ENCODE data around the gene OLIG2. TPM values are rescaled to one million over a fixed set of nuclear protein-coding genes. Genes with fewer than 3 reads are reported as not detected.

OLIG2 gene
- total RNA-seq, 1 experiment from 2014 or later, result 0.79 TPM

DNA sequence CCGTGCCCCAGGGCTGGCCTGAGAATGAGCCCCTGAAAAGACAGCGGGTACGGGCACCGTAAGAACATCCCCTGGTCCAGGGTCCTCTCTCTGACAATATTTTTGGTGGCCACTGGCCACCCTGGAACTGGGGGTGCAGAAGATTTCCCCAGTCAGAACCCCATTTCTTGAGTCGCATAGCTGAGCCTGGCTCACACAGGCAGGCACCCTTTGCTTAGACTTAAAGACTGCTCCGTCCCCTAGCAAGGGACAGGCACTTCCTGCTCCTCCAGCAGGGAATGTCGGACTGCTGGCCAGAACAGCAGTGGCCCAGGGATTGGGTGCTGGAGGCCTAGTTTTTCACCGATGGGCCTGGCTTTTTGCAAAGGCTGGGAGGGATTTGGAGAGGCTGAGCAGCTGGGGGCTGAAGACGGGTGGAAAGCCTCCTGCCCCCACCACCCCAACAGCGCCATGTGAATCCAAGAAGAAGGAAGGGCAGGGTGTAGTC lies 4.3 kb downstream of the OLIG2 start (continued):
- TF ChIP-seq, protein P1, sequence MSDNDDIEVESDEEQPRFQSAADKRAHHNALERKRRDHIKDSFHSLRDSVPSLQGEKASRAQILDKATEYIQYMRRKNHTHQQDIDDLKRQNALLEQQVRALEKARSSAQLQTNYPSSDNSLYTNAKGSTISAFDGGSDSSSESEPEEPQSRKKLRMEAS (CRISPR knock-in tag; IDR thresholded peaks at IDR 0.05), result no peak
- no peak for TF ChIP-seq CREM (CRISPR knock-in tag; IDR thresholded peaks at IDR 0.05)

DNA sequence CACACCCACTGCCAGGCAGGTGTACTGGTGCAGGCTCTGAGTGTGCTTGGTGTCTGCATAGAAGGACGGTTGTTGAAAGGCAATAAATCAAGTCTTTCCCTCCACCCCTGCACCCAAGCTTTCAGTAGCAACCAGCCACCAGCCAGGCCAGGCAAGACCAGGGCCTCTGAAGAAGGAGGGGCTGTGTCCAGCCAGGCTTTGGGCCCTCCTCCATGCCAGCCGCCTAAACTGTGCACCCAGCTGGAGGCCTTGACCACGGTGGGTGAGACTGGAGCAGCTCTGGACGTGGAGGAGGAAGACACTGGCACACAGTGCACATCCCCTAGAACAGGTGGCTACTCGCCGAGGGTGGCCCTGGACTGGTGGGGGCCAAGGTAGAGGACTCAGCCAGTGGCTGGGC lies 4.9 kb downstream of the OLIG2 start:
- peaks cover 60% of the 10 kb centered on the region for H3K4me1 Mint-ChIP-seq
- DNase-seq (ENCODE audit: low spot score), result no peak
- no peak for TF ChIP-seq NR2C2 (CRISPR knock-in tag; IDR thresholded peaks at IDR 0.05)
- no peak for TF ChIP-seq NR1H2 (CRISPR knock-in tag; IDR thresholded peaks at IDR 0.05)
- TF ChIP-seq, protein P2, sequence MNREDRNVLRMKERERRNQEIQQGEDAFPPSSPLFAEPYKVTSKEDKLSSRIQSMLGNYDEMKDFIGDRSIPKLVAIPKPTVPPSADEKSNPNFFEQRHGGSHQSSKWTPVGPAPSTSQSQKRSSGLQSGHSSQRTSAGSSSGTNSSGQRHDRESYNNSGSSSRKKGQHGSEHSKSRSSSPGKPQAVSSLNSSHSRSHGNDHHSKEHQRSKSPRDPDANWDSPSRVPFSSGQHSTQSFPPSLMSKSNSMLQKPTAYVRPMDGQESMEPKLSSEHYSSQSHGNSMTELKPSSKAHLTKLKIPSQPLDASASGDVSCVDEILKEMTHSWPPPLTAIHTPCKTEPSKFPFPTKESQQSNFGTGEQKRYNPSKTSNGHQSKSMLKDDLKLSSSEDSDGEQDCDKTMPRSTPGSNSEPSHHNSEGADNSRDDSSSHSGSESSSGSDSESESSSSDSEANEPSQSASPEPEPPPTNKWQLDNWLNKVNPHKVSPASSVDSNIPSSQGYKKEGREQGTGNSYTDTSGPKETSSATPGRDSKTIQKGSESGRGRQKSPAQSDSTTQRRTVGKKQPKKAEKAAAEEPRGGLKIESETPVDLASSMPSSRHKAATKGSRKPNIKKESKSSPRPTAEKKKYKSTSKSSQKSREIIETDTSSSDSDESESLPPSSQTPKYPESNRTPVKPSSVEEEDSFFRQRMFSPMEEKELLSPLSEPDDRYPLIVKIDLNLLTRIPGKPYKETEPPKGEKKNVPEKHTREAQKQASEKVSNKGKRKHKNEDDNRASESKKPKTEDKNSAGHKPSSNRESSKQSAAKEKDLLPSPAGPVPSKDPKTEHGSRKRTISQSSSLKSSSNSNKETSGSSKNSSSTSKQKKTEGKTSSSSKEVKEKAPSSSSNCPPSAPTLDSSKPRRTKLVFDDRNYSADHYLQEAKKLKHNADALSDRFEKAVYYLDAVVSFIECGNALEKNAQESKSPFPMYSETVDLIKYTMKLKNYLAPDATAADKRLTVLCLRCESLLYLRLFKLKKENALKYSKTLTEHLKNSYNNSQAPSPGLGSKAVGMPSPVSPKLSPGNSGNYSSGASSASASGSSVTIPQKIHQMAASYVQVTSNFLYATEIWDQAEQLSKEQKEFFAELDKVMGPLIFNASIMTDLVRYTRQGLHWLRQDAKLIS (CRISPR knock-in tag; IDR thresholded peaks at IDR 0.05; ENCODE audit: borderline replicate concordance), result no peak
- TF ChIP-seq NFATC4 (CRISPR knock-in tag; IDR thresholded peaks at IDR 0.05), result no peak
- TF ChIP-seq, protein P3, sequence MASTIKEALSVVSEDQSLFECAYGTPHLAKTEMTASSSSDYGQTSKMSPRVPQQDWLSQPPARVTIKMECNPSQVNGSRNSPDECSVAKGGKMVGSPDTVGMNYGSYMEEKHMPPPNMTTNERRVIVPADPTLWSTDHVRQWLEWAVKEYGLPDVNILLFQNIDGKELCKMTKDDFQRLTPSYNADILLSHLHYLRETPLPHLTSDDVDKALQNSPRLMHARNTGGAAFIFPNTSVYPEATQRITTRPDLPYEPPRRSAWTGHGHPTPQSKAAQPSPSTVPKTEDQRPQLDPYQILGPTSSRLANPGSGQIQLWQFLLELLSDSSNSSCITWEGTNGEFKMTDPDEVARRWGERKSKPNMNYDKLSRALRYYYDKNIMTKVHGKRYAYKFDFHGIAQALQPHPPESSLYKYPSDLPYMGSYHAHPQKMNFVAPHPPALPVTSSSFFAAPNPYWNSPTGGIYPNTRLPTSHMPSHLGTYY (CRISPR knock-in tag; IDR thresholded peaks at IDR 0.05), result no peak
- no peak for TF ChIP-seq KAT7 (CRISPR knock-in tag; IDR thresholded peaks at IDR 0.05; ENCODE audit: borderline replicate concordance)
- TF ChIP-seq, protein P4, sequence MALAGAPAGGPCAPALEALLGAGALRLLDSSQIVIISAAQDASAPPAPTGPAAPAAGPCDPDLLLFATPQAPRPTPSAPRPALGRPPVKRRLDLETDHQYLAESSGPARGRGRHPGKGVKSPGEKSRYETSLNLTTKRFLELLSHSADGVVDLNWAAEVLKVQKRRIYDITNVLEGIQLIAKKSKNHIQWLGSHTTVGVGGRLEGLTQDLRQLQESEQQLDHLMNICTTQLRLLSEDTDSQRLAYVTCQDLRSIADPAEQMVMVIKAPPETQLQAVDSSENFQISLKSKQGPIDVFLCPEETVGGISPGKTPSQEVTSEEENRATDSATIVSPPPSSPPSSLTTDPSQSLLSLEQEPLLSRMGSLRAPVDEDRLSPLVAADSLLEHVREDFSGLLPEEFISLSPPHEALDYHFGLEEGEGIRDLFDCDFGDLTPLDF (CRISPR knock-in tag; IDR thresholded peaks at IDR 0.05), result no peak
- TF ChIP-seq ZNF219 (CRISPR knock-in tag; IDR thresholded peaks at IDR 0.05; ENCODE audit: borderline replicate concordance), result no peak
- H3K4me3 Mint-ChIP-seq, result no peak overlapping the region
- CTCF ChIA-PET, result interaction anchor here (1.1 to 6.5 kb wide), 4 partner anchors 90 to 169 kb away, joined by 3 to 28 read pairs (median 4); no protein-coding TSS in a partner anchor
- POLR2A ChIA-PET, result interaction anchor here (0.6 kb wide), 1 partner anchor 977 kb away, joined by 3 read pairs; no protein-coding TSS in a partner anchor
- H3K9me3 Mint-ChIP-seq, result no peaks in the 10 kb centered on the region
- no peak for ATAC-seq
- H3K27me3 Mint-ChIP-seq (ENCODE audit: low read depth), result peaks cover 100% of the 10 kb centered on the region
- no peaks in the 10 kb centered on the region for H3K36me3 Mint-ChIP-seq
- no peak overlapping the region for H3K27ac Mint-ChIP-seq

DNA sequence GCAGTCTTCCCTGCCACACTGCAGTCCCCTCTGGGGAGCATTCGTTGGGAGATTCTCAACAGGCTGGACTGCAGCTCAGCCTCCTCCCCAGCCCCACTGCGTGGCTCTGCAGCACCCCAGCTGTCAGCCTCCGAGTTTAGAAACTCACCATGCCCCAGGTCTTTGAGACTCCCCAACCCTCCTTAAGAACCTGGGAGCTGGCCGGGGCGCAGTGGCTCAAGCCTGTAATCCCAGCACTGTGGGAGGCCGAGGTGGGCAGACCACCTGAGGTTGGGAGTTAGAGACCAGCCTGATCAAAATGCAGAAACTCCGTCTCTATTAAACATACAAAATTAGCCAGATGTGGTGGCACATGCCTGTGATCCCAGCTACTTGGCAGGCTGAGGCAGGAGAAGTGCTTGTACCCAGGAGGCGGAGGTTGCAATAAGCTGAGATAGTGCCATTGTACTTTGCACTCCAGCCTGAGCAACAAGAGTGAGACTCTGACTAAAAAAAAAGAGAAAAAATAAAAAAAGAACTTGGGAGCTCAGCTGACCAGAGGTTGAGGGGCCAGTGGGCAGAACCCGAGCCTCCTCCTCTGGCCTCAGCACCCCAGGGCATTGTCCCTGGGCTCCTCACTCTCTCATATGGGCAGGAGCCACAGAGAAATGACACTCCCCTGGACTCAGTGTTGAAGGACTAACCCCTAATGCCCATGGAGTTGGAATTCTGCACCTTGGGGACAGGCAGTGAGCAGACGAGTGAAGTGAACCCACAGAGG lies 5.6 kb downstream of the OLIG2 start:
- ChIA-PET CTCF (interaction anchor here (1.1 to 6.5 kb wide), 4 partner anchors 39 to 169 kb away, joined by 3 to 28 read pairs (median 4); no protein-coding TSS in a partner anchor), POLR2A (interaction anchor here (0.6 to 0.7 kb wide), 2 partner anchors 14 to 165 kb away, joined by 3 to 4 read pairs; no protein-coding TSS in a partner anchor)
- Mint-ChIP-seq H3K4me3 (no peak overlapping the region), H3K9me3 (no peaks in the 10 kb centered on the region), H3K27me3 (ENCODE audit: low read depth) (peaks cover 100% of the 10 kb centered on the region), H3K36me3 (no peaks in the 10 kb centered on the region), H3K4me1 (peaks cover 56% of the 10 kb centered on the region), H3K27ac (no peak overlapping the region)
- ATAC-seq, result no peak
- DNase-seq (ENCODE audit: low spot score), result no peak
- TF ChIP-seq, protein P5, sequence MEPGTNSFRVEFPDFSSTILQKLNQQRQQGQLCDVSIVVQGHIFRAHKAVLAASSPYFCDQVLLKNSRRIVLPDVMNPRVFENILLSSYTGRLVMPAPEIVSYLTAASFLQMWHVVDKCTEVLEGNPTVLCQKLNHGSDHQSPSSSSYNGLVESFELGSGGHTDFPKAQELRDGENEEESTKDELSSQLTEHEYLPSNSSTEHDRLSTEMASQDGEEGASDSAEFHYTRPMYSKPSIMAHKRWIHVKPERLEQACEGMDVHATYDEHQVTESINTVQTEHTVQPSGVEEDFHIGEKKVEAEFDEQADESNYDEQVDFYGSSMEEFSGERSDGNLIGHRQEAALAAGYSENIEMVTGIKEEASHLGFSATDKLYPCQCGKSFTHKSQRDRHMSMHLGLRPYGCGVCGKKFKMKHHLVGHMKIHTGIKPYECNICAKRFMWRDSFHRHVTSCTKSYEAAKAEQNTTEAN (CRISPR knock-in tag; IDR thresholded peaks at IDR 0.05), result no peak
- TF ChIP-seq, protein P6, sequence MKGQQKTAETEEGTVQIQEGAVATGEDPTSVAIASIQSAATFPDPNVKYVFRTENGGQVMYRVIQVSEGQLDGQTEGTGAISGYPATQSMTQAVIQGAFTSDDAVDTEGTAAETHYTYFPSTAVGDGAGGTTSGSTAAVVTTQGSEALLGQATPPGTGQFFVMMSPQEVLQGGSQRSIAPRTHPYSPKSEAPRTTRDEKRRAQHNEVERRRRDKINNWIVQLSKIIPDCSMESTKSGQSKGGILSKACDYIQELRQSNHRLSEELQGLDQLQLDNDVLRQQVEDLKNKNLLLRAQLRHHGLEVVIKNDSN (CRISPR knock-in tag; IDR thresholded peaks at IDR 0.05), result no peak
- TF ChIP-seq, protein P7, sequence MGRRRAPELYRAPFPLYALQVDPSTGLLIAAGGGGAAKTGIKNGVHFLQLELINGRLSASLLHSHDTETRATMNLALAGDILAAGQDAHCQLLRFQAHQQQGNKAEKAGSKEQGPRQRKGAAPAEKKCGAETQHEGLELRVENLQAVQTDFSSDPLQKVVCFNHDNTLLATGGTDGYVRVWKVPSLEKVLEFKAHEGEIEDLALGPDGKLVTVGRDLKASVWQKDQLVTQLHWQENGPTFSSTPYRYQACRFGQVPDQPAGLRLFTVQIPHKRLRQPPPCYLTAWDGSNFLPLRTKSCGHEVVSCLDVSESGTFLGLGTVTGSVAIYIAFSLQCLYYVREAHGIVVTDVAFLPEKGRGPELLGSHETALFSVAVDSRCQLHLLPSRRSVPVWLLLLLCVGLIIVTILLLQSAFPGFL (CRISPR knock-in tag; IDR thresholded peaks at IDR 0.05; ENCODE audit: borderline replicate concordance), result no peak
- TF ChIP-seq NFYB (CRISPR knock-in tag; conservative IDR thresholded peaks at IDR 0.05; ENCODE audit: low read depth), result no peak
- TF ChIP-seq, protein P8, sequence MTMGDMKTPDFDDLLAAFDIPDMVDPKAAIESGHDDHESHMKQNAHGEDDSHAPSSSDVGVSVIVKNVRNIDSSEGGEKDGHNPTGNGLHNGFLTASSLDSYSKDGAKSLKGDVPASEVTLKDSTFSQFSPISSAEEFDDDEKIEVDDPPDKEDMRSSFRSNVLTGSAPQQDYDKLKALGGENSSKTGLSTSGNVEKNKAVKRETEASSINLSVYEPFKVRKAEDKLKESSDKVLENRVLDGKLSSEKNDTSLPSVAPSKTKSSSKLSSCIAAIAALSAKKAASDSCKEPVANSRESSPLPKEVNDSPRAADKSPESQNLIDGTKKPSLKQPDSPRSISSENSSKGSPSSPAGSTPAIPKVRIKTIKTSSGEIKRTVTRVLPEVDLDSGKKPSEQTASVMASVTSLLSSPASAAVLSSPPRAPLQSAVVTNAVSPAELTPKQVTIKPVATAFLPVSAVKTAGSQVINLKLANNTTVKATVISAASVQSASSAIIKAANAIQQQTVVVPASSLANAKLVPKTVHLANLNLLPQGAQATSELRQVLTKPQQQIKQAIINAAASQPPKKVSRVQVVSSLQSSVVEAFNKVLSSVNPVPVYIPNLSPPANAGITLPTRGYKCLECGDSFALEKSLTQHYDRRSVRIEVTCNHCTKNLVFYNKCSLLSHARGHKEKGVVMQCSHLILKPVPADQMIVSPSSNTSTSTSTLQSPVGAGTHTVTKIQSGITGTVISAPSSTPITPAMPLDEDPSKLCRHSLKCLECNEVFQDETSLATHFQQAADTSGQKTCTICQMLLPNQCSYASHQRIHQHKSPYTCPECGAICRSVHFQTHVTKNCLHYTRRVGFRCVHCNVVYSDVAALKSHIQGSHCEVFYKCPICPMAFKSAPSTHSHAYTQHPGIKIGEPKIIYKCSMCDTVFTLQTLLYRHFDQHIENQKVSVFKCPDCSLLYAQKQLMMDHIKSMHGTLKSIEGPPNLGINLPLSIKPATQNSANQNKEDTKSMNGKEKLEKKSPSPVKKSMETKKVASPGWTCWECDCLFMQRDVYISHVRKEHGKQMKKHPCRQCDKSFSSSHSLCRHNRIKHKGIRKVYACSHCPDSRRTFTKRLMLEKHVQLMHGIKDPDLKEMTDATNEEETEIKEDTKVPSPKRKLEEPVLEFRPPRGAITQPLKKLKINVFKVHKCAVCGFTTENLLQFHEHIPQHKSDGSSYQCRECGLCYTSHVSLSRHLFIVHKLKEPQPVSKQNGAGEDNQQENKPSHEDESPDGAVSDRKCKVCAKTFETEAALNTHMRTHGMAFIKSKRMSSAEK (CRISPR knock-in tag; IDR thresholded peaks at IDR 0.05; ENCODE audit: borderline replicate concordance), result no peak
- TF ChIP-seq RELA (CRISPR knock-in tag; IDR thresholded peaks at IDR 0.05; ENCODE audit: borderline replicate concordance), result no peak
- TF ChIP-seq ELF4 (CRISPR knock-in tag; IDR thresholded peaks at IDR 0.05; ENCODE audit: low read depth), result no peak
